Measurements from ENCODE around the gene SERPINA12.
"Not testable (repeated sequence)": the region's sequence is repeated elsewhere in the genome, so short reads cannot be mapped to it uniquely, and the experiment has no call there.

Gene SERPINA12

GRCh38 chr14:94500264-94500663 is 9.0 kb downstream of the SERPINA12 start:
- no peak for DNase-seq (ENCODE audit: low read depth)
- H3K4me3 ChIP-seq (ENCODE audit: low read depth, low read length), result no peak overlapping the region

GRCh38 chr14:94499673-94500072 is 9.6 kb downstream of the SERPINA12 start:
- no peak overlapping the region for H3K4me3 ChIP-seq (ENCODE audit: low read depth, low read length)
- DNase-seq (ENCODE audit: low read depth), result no peak

DNA sequence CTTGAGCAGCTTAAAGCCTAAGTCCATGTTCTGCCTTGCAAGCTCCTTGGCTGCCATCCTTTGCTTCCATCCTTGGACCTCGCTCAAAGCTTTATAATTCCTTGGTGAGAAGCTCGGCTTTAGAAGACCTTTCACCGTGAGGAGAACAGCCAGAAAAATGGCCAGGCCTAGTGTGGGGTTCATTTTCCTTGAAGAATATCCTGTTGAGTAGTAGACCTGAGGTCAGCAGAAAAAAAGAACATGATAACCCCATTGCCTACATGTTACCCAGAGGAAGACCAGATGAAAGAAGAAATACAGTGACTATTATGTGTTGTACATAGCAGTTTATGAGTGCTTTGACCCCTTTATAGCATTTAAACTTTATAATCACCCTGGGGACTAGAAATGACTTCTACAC is 11.1 kb downstream of the SERPINA12 start:
- no peak for DNase-seq (ENCODE audit: low read depth)
- H3K4me3 ChIP-seq (ENCODE audit: low read depth, low read length), result no peak overlapping the region

GRCh38 chr14:94494085-94494484 is 15.2 kb downstream of the SERPINA12 start:
- H3K4me3 ChIP-seq (ENCODE audit: low read depth, low read length), result no peak overlapping the region
- no peak for DNase-seq (ENCODE audit: low read depth)

- DNase-seq (ENCODE audit: low read depth), result no peak
- H3K4me3 ChIP-seq (ENCODE audit: low read depth, low read length), result no peak overlapping the region
Observed at GRCh38 chr14:94491511-94491910, 17.8 kb downstream of the SERPINA12 start.

GRCh38 chr14:94489336-94489735 is 19.9 kb downstream of the SERPINA12 start:
- H3K4me3 ChIP-seq (ENCODE audit: low read depth, low read length), result no peak overlapping the region
- DNase-seq (ENCODE audit: low read depth), result no peak

GRCh38 chr14:94486883-94487282 is 22.4 kb downstream of the SERPINA12 start:
- no peak for DNase-seq (ENCODE audit: low read depth)

DNA sequence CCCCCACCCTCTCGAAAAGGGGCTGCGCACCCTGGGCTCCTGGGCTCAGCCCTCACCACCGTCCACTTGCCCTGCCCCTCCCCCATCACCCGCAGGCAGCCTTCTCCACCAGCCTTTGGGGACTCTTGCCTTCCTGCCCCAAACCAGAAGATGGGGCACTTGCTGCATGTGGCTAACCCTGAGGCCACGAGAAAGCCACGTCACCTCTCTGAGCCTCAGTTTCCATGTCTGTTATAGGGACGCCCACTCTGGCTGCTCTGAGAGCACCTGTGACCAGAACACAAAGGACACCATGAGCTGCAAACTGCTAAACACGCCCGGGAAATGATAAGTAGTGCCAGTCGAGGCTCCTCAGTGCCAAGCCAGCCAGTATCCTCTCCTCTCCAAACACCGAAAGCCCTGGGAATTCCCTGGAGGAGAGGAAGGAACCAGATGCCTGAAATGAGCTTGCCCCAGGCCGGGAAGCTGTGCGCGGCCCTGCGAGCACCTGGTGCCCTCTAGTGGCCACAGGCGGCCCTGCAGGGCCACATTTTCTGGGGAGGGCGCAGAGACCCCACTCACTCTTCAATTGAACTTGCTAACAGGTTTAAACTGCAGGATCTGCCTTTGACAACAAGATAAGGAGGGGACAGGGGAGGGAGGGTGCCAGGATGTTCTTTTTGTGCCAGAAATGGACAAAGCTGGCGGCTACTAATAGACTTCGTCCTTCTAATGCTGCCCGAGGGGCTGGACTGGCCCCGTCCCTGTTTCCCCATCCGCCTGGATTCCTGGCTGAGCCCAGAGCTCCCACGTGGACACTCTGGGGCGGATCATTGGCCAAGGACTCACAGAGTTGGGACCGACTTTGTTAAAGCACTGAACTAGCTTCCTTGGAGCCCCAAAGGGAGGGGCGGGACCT is 23.1 kb downstream of the SERPINA12 start:
- DNase-seq (ENCODE audit: low read depth), result no peak
- peak overlapping the region; percentile 27 for H3K4me3 ChIP-seq (ENCODE audit: low read depth, low read length)

More at GRCh38 chr14:94486883-94487282, 22.4 kb downstream of the SERPINA12 start:
- H3K4me3 ChIP-seq (ENCODE audit: low read depth, low read length), result peak overlapping the region; percentile 27

DNA sequence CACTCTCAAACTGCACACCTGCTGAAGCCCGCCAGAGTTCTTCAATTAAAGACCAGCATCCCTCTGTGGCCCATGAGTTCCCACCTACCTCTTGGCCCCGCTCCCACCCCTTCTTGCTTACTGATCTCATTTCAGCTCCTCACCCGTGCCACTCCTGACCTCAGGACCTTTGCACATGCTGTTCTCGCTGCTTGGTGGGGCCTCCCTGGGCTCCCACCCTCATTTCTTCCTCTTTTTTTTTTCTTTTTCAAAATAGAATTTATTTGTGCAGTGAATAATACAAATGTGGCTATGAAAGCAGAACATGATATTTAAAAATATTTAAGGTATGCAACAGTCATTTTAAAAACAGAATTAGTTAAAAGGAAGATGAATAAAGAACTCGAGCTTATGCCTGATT is 24.8 kb downstream of the SERPINA12 start:
- H3K4me3 ChIP-seq (ENCODE audit: low read depth, low read length), result no peak overlapping the region
- no peak for DNase-seq (ENCODE audit: low read depth)

DNA sequence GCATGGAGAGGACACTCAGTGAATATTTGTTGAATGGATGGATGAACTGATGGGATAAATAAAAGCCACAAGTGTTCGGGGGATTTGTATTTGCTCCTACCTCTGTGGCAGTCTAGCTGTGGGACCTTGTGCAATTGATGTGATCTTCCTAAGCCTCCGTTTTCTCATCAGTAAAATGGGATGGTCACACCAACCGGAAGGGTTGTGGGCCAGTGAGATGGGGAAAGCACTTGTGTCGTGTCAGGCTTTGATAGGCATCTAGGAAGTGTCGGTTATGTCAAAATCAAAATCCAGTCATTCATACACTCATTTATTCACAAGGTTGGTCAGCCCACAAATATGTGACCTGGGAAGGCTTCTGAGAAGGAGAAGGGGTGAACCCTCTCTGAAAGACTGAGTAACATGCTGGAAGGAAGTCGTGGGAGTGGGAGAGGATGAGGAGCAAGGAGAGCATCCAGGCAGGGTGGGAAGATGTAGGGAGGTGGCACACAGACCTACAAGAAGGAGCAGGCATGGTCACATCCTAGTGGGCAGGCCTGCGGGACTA is 25.5 kb downstream of the SERPINA12 start:
- no peak for DNase-seq (ENCODE audit: low read depth)
- no peak overlapping the region for H3K4me3 ChIP-seq (ENCODE audit: low read depth, low read length)

DNA sequence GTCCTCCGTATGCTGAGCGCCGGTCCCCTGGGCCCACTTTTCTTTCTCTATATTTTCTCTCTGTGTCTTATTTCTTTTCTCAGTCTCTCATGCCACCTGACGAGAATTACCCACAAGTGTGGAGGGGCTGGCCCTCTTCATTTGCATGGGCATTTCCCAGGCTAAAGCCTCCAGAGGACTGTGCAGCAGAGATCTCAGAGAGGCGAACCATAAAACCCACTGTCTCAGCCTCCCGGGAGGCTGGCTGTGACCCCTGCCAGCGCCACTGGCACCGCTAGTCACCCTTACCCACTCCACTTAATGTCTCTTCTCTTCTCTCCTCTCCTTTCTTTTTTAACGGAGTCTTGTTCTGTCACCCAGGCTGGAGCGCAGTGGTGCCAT is 26.2 kb downstream of the SERPINA12 start:
- H3K4me3 ChIP-seq (ENCODE audit: low read depth, low read length), result no peak overlapping the region

DNA sequence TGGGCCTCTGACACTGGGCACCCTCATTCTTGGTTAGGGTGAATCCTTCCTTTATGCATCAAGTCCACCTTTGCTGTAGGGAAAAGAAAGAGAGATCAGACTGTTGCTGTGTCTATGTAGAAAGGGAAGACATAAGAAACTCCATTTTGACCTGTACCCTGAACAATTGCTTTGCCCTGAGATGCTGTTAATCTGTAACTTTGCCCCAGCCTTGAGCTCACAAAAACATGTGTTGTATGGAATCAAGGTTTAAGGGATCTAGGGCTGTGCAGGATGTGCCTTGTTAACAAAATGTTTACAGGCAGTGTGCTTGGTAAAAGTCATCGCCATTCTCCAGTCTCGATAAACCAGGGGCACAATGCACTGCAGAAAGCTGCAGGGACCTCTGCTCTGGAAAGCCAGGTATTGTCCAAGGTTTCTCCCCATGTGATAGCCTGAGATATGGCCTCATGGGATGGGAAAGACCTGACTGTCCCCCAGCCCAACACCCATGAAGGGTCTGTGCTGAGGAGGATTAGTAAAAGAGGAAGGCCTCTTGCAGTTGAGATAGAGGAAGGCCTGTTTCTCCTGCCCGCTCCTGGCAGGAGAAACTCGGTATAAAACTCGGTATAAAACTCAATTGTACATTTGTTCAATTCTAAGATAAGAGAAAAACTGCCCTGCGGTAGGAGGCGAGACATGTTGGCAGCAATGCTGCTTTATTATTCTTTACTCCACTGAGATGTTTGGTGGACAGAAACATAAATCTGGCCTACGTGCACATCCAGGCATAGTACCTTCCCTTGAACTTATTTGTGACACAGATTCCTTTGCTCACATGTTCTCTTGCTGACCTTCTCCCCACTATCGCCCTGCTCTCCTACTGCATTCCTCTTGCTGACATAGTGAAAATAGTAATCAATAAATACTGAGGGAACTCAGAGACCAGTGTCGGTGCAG is 26.9 kb downstream of the SERPINA12 start:
- not testable (repeated sequence) for DNase-seq (ENCODE audit: low read depth); H3K4me3 ChIP-seq (ENCODE audit: low read depth, low read length)

More for the DNA sequence above, 26.2 kb downstream of the SERPINA12 start:
- DNase-seq (ENCODE audit: low read depth), result no peak

- peak; percentile 9 for DNase-seq (ENCODE audit: low read depth)
- H3K4me3 ChIP-seq (ENCODE audit: low read depth, low read length), result no peak overlapping the region
Observed at GRCh38 chr14:94481468-94482131, 27.7 kb downstream of the SERPINA12 start.

- no peak overlapping the region for H3K4me3 ChIP-seq (ENCODE audit: low read depth, low read length)
- no peak for DNase-seq (ENCODE audit: low read depth)
Observed at GRCh38 chr14:94480809-94481208, 28.5 kb downstream of the SERPINA12 start.

DNA sequence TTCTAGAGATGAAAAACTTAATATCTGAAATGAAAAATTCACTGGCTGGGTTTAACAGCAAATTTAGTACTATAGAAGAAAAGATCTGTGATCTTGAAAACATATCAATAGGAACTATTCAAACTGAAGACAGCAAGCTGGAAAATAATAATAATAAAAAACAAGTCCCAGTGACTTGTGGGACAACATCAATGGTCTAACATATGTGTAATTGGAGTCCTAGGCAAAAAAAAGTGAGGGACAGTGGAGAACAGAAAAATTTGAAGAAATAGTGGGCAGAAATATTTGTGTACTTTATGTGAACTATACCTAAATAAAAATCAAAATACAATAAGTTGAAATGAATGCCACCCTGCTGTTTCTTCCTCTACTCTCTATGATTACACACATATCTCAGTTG is 30.8 kb downstream of the SERPINA12 start:
- no peak for DNase-seq (ENCODE audit: low read depth)

DNA sequence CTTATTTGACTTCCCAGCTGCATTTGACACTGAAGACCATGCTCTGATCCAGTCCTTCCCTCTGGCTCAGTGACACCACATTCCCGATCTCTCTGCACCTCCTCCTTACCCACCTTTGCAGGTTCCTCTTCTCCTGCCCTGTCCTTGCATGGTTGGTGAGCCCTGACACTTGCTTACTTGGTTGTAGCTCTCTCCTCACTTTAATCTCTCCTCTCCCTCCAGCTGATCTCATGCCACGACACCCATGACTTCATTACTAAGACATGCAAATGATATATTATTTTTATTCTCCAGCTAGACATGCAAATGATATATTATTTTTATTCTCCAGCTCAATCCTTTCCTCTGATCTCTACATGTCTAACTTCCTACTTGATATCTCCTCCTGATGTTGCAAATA is 33.2 kb downstream of the SERPINA12 start, which contains the start of gene SERPINA9:
TSS of gene SERPINA9 (minus strand) at position 175 of the 400 bp plus-strand sequence. CDS start 6,357 bp downstream, outside the sequence.
- H3K4me3 ChIP-seq (ENCODE audit: low read depth, low read length), result no peak within 1 kb of the TSS
- no peak for DNase-seq (ENCODE audit: low read depth)

More for the DNA sequence above, 30.8 kb downstream of the SERPINA12 start:
- no peak overlapping the region for H3K4me3 ChIP-seq (ENCODE audit: low read depth, low read length)

GRCh38 chr14:94474581-94475031 is 34.7 kb downstream of the SERPINA12 start:
- DNase-seq (ENCODE audit: low read depth), result no peak
- no peak overlapping the region for H3K4me3 ChIP-seq (ENCODE audit: low read depth, low read length)

DNA sequence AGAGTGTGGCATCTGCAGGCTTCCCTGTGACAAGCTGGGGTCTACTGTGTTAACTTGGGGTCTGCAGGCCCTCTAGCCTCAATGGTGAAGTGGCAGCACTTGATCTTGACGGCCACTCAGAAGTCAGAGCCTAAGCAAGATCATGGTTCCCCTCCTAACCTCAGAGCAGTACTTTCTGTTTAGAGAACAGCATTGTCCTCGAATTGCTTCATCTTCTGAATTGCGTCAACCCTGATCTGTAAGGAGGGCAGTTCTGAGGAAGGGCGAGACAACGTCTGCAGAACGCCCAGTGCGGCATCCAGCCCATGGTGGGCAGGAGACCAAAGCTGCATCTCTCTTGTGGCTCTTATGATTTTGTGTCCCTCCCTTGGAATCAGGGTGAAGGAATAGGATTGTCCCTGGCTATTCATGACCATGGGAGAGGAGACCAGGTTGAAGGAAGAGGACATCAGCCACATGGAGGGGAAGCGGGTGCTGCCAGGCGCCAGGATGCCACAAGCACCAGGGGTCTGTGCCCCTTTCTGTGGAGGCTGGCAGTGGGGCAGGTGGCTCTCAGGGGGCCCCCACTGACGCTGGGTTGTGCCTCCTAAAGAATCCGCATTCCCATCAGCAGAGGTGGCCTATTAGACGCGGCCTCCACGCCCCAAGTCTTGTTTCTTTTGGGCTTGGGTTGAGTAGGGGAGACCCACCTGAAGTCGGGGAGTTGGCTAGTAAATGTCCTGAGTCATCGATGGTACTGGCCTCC is 35.4 kb downstream of the SERPINA12 start:
- H3K4me3 ChIP-seq (ENCODE audit: low read depth, low read length), result no peak overlapping the region
- DNase-seq (ENCODE audit: low read depth), result no peak
